Measurements from ENCODE around the gene OR4X2.

GRCh38 chr11:48244804-48245203 lies at the start of gene OR4X2:
- TF ChIP-seq CTCF (IDR thresholded peaks at IDR 0.05) (no peak), EP300 (IDR thresholded peaks at IDR 0.05) (no peak), POLR2AphosphoS5 (IDR thresholded peaks at IDR 0.05) (no peak)
